ENCODE data around the gene METTL26.
A peak's percentile ranks its signal among the peaks of the same experiment; 100 is the strongest.

METTL26 gene

GRCh38 chr16:658679-659571 lies 22.8 kb upstream of the METTL26 start:
- DNase-seq = no peak

GRCh38 chr16:657487-657886 lies 21.4 kb upstream of the METTL26 start:
- no peak for DNase-seq

DNA sequence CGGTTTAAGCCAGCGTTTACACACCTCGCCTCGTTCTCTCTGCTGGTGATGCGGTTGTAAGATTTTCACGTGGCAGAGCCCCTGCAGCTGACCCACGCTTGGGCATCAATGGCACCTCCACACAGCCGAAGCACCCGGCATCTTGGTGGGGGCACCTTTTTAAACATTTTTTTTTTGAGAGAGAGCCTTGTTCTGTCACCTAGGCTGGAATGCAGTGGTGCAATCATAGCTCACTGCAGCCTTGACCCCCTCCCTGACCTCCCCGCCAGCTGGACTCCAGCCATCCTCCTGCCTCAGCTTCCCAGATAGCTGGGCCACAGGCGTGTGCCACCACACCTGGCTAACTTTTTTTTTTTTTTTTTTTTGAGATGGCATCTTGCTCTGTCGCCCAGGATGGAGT lies 17.9 kb upstream of the METTL26 start:
- no peak for DNase-seq

GRCh38 chr16:652454-653305 lies 16.6 kb upstream of the METTL26 start:
- DNase-seq = no peak

DNA sequence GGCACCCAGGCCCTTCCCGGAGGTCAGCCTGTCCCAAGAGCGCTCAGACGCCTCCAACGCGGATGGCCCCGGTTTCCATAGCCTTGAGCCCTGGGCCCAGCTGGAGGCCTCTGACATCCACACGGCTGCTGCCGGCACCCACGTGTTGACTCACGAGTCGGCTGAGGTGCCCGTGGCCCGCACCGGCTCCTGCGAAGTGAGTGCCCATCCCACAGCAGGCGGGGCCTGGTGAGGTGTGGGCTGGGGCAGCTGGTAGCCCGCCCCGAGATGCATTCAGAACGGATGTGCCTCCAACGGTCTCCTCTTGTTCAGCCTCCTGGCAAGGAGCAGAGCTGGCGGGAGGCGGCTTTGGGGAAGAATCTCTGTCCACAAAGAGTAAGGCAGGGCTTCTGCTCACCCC lies 15.7 kb upstream of the METTL26 start:
- no peak for DNase-seq

GRCh38 chr16:649631-650030 lies 13.5 kb upstream of the METTL26 start:
- no peak for DNase-seq

DNA sequence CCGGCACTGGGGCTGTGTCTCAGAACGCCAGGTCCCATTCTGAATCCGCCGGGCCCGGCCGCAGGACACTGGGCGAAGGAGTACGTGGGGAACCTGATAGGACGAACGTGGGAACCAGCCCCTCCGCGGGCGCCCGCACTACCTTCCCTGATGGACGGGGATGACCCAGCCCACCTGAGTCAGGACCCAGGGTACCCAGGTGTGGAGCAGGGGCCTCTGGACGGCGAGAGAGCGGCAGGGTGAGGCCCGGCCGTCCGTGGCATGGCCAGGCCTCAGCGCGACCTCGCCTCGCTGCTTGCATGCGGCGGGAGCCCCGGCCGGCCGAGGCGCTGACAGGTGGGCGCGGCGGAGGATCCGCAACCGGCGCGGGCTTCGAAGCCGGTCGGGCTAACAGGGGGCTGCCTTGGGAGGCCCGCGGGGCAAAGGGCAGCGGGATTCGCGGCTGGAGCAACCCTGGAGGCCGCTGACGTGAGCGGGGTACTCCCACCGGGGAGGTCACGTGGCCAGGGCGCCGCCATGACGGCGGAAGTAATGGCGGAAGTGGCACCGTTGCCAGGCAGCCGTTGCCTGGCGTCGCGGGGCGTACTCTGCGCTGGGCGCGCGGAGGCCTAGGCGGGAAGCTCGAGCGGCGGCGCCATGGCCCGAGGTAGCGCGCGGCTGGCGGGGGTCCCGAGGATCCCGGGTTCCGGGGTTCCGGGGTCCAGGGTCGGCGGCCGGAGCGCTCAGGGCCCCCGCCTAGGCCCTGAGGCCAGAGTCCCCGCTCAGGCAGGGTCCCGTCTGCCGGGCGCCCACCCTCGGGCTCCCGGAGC lies 12.9 kb upstream of the METTL26 start, which contains the start of gene WDR90:
Gene WDR90 (plus strand): TSS at position 585 of the 809 bp plus-strand sequence. CDS start 52 bp downstream, at position 637.
- DNase-seq = peak; percentile 77

- peak; percentile 12 for DNase-seq
Measured at GRCh38 chr16:648071-648780, 12.1 kb upstream of the METTL26 start.

- no peak for DNase-seq
Measured at GRCh38 chr16:647173-647902, 11.2 kb upstream of the METTL26 start.

DNA sequence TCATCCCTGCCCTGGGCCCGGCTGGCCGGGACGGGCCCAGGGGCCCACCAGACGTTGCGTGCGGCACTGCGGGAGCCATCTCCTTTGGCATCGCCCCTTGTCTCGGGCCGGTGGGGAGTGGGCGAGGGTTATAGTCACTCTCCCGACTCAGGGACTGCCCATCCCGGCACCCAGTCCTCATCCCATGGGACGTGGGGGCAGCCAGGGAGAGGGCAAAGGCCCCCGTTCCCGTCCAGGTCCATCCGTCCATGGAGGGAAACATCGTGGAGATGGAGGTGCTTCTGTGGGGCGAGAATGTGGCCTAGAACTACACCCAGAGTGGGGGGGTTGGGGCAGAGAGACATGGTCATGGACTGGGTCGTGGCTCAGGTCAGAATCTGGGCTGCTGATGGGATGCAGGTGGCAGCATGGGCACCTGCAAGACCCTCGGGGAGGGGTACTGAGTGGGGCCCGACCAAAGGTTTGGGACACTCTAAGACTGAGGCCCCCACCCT lies 10.6 kb upstream of the METTL26 start:
- DNase-seq = no peak

GRCh38 chr16:645852-646678 lies 10.0 kb upstream of the METTL26 start:
- no peak for DNase-seq

DNA sequence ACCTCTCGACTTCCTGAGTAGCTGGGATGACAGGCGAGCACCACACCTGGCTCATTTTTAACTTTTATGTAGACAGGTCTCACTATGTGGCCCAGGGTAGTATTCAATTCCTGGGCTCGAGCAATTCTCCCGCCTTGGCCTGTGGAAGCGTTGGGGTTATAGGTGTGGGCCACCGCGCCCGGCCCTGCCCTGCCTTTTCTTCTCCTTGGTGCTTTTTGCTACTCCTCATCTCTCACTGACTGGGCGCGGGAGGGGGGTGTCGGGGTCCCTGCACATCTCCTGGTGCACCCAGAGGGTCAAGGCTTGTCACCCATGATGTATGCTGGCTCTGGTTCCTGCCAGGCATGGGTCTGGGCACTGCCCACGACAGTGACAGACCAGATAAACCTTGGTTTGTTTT lies 8.5 kb upstream of the METTL26 start:
- DNase-seq = no peak

DNA sequence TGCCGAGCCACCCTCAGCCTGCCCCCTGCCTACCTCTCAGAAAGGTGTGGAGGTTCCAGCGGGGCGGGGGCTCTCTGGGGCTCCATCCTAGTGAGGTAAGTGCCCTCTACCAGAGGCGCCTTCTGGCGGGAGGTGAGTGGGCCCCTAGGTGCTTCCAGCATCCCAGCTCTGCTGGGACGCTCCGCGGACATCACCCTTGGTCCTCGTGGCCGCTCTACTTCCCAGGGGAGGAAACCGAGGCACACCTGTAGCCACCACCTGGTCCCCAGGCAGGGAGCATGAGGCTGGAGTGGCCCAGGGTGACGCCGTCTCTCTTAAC lies 6.9 kb upstream of the METTL26 start:
- no peak for DNase-seq

DNA sequence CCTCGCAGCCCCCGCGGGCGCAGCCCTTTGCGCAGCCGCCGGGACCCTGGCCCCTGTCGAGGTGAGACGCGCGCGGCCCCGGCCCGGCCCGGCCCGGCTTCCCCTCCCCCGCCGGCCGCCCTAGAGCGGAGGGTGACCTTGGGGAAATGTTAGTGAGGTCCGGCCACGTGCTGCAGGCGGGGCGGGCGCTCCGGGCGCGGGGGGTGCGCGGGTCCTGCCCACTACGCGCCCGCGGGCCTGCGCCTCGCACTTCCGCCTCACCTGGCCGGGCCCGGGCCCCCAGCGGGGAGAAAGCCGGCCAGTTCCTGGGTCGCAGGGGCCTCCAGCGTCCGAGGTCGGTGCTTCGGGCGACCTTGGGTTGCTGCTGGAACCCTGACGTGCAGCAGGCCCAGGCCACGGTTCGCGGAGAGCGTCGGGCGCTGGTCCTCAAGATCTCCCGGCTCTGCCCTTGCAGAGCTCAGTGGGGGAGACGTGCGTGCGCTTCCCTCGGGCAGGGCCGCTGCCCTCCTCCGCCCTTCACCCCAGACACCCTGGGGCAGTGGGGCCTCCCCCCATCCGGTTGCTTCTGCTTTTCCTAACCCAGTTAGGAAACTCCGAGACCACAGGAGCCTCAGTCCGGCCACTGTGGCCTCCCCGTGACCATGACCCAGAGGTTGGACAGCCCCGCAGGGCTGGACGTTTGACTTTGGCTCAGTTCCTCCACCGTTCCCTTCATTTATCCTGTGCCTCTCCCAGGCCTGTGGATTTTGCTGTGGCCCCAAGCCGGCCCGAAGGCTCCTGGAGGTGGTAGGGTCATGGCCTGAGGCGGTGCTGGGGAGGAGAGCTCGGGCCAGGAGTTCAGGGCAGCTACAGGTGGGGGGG lies 6.3 kb upstream of the METTL26 start:
- DNase-seq = no peak

DNA sequence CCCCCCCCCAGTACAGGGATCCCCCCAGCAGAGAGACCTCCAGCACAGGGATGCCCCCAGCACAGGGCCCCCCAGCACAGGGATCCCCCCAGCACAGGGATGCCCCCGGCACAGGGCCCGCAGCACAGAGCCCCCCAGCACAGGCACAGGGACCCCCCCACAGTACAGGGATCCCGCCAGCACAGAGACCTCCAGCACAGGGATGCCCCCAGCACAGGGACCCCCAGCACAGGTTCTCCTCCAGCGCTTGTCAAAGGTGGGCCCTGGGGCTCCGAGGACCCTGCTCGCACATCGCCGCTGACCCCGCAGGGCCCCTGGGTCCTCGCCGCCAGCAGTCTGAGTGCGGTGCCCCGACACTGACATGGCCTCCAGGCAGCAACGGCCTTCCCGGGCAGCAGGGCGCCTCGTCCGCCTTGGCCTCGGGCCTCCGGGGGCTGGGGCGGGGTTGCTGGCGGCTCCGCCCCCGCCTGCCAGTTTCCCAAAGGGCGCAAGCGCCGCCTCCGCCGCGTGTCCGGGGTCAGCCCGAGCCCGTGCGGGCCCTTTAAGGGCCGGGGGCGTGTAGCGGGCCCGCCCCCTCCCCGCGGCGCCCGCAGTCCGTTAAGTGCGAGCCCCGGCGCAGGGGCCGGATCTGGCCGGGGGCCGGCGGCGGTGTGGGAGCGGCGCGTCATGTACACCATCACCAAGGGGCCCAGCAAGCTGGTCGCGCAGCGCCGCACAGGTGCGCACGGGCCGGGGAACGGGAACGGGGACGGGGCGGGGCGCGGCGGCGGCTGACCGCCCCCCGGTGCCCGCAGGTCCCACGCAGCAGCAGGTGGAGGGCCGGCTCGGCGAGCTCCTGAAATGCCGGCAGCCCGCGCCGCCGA lies 5.5 kb upstream of the METTL26 start, which contains the start of gene MCRIP2:
Gene MCRIP2 (plus strand): TSS at position 503 of the 863 bp plus-strand sequence. CDS start 164 bp downstream, at position 667.
- peak; percentile 16 for DNase-seq

GRCh38 chr16:640614-641013 lies 4.5 kb upstream of the METTL26 start:
- no peak for DNase-seq

DNA sequence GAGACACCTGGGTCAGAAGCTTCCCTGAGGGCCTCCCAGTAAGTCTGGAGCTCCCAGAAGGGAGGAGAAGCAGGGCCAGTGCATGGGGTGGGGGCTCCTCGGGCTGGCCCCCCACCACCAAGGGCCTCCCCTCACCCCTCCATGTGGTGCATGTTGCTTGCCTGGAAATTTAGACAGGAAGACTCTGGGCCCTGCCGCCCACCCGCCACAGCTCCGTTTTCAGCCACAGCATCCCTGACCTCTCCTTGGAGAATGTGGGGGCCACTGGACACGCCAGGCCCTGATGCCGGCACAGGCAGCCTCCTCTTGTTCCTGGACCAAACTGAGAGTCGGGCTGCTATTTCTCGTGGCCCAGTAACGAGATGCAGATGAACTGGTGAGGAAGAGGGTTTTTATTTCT lies 2.7 kb upstream of the METTL26 start:
- DNase-seq = no peak

- no peak for DNase-seq
Measured at GRCh38 chr16:638034-638543, 2.0 kb upstream of the METTL26 start.
